Measurements from ENCODE around the gene PTPN12.

Gene PTPN12

DNA sequence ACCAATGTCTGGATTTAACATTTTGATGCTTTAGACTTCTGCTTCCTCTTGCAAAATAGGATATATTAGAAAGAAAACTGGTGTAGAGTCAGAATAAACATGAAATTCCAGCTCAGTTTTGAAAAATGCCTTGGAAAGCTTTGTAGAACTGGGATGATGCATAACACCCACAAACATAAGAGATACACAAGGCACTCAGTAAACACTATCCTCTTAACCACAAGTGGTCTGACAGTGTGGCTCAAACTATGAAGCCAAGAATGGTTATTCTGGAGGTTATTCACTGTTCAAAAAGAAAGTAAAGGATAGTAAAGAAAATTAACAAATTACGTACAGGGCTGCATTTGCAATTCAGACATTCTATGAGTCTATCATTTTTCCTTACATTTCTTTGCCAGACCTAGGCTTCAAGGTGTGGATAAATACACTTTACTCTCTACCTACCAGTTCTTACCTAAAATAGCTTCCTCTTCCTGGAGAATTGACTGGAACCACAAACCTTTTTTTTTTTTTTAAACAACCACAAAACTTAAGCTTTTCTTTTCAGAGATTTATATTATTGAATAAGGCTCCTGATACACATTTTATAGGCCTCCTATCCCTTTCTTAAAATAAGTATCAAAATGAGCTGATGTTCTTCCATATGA lies 150.1 kb downstream of the PTPN12 start:
- H3K27me3 ChIP-seq (ENCODE audit: control insufficient read depth, insufficient read depth, low read length): no peaks in the 10 kb centered on the region
- H3K4me3 ChIP-seq (ENCODE audit: low read depth, low read length): no peak overlapping the region
- TF ChIP-seq, protein P1, sequence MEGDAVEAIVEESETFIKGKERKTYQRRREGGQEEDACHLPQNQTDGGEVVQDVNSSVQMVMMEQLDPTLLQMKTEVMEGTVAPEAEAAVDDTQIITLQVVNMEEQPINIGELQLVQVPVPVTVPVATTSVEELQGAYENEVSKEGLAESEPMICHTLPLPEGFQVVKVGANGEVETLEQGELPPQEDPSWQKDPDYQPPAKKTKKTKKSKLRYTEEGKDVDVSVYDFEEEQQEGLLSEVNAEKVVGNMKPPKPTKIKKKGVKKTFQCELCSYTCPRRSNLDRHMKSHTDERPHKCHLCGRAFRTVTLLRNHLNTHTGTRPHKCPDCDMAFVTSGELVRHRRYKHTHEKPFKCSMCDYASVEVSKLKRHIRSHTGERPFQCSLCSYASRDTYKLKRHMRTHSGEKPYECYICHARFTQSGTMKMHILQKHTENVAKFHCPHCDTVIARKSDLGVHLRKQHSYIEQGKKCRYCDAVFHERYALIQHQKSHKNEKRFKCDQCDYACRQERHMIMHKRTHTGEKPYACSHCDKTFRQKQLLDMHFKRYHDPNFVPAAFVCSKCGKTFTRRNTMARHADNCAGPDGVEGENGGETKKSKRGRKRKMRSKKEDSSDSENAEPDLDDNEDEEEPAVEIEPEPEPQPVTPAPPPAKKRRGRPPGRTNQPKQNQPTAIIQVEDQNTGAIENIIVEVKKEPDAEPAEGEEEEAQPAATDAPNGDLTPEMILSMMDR (IDR thresholded peaks at IDR 0.05): no peak
- no peaks in the 10 kb centered on the region for H3K36me3 ChIP-seq (ENCODE audit: control insufficient read depth, insufficient read depth, low read length)
- H3K9ac ChIP-seq: no peak overlapping the region
- H3K4me1 ChIP-seq: no peaks in the 10 kb centered on the region
- H3K9me3 ChIP-seq (ENCODE audit: control insufficient read depth, low read length): no peaks in the 10 kb centered on the region
- H3K27ac ChIP-seq: no peak overlapping the region
- no peak overlapping the region for H3K4me2 ChIP-seq (ENCODE audit: low read length)
- no peak overlapping the region for H2AFZ ChIP-seq
- H3K79me2 ChIP-seq: peaks cover 2% of the 10 kb centered on the region

DNA sequence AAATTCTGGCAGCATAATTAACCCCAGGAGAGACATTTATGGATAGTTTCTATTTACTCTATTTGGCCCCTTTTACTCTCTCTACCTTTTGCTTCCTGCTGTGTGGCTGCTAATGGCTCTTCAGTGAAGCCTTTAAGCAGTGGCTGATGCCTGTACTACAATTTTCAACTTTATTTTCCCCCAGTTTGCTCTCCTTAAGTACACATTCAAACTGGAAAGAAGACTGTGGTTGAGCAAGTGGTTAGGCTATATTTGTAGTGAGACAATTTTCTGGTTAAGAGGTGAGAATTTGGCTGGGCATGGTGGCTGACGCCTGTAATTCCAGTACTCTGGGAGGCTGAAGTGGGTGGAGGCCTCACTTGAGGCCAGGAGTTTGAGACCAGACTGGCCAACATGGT lies 150.7 kb downstream of the PTPN12 start:
- Histone ChIP-seq H3K4me2 (ENCODE audit: low read length) (no peak overlapping the region), H3K27ac (no peak overlapping the region), H2AFZ (no peak overlapping the region), H3K4me1 (no peaks in the 10 kb centered on the region), H3K9ac (no peak overlapping the region), H3K4me3 (ENCODE audit: low read depth, low read length) (no peak overlapping the region), H3K9me3 (ENCODE audit: control insufficient read depth, low read length) (no peaks in the 10 kb centered on the region), H3K36me3 (ENCODE audit: control insufficient read depth, insufficient read depth, low read length) (no peaks in the 10 kb centered on the region), H3K27me3 (ENCODE audit: control insufficient read depth, insufficient read depth, low read length) (no peaks in the 10 kb centered on the region), H3K79me2 (peaks cover 2% of the 10 kb centered on the region)
- TF ChIP-seq, protein P1 (IDR thresholded peaks at IDR 0.05): no peak
